NCI-H146 treated with DMSO at 0.1 percent for 48 hours (cell line): ENCODE measurements around the gene HHLA2.

Experiments
- DNase-seq: peaks from one replicate; lab custom pipeline; 2025; ENCODE audit not compliant: unreplicated experiment; lab: John Stamatoyannopoulos, UW

HHLA2 gene

DNA sequence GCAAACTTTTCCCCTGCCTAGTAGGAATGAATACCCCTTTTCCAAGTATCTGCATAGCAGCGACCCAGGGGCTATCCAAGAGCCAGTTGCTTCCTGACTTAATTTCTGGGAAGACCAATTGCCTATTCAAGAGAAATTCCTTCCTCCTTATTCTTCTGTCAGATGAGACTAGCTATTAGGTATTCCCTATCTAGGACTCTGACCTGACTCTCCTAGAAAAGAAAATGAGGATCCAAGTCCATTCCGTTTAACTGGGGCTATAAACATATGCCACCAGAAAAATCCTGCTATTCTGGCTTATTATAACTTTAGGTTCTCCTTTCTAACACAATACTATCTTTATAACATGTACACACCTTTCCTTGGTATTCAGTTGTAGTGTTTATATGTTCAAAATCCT, 1.7 kb downstream of the HHLA2 start:
- DNase-seq: no peak

DNA sequence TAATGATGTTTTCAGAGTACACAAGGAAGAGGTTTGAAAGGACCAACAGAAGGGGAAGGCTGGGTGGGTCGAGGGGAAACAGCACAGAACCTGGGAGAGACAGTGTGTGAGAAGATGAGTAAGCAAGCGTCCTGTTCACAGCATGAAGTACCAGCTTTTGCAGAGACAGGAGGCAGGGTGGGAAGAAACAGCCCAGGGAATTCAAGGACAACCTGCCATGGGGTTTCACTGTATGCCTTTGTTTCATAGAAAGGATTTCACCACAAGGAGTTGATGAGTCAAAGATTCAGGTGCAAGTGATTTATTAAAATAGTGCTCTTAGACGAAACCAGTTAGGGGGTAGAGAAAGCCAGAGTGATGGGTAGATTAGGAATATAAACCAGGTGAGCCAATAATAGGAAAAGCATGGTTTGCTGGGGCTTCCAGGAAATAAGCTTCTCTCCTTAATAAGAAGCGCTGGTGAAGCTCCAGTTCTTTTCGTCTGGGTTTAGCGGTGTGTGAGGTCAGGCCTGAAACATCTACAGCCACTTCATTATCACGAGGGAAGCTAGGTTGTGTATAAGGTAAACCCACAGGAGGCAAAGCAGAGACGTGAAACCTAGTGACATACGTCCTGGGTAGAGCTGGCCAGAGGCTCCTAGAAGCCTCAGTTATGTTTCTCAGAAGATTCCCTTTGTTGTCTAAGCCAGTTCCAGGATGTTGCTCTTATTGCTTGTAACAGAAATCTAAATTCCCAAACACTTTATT, 3.9 kb downstream of the HHLA2 start:
- no peak for DNase-seq

DNA sequence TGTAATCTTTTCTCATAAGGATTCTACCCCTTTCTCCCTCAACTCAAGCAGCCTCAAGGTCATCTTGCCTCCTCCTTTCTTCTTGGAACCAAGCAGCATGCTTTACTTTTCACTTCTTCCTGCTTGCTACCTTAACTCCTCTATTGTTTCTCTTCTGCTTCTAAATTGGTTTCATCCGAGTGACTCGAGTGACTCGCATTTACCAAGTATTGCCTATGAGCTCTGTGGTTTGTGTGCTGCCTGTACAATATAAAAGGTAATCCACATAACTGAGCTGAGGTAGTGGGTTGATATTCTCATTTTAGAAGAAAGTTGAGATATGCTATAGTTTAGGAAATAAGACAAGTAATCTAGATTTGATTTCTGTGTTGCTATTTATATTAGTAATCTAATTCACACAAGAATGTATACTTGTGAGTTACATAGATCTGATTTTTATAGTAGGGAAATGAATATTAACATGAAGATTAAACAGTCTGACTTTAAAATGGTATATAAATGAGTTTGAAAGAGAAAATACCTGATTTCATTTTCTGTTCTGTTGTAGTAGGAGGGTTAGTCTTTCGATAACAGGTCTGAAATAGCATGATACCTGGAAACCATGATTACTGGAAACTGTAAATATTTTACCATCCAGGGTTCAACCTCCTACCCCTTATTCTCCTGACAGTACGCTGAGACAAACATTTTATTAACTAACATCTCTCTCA, 5.5 kb downstream of the HHLA2 start:
- DNase-seq: no peak

DNA sequence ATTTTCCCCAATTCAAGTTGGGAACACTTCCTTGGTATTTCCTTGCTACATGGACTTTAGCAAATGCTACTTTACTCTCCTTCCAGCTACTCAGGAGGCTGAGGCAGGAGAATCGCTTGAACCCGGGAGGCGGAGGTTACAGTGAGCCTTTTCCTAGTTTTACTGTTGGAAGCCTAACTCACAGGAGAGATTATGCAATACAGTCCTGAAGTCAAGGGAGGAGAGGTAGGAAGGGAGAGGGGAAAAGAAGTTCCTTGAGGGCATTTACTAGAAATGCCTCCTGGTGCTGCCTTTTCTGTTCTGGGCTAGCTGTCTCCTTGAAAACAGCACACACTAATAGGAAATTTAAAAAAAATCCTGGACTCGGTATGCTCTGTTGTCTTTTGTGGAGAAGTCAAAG, 6.2 kb downstream of the HHLA2 start:
- DNase-seq: no peak

DNA sequence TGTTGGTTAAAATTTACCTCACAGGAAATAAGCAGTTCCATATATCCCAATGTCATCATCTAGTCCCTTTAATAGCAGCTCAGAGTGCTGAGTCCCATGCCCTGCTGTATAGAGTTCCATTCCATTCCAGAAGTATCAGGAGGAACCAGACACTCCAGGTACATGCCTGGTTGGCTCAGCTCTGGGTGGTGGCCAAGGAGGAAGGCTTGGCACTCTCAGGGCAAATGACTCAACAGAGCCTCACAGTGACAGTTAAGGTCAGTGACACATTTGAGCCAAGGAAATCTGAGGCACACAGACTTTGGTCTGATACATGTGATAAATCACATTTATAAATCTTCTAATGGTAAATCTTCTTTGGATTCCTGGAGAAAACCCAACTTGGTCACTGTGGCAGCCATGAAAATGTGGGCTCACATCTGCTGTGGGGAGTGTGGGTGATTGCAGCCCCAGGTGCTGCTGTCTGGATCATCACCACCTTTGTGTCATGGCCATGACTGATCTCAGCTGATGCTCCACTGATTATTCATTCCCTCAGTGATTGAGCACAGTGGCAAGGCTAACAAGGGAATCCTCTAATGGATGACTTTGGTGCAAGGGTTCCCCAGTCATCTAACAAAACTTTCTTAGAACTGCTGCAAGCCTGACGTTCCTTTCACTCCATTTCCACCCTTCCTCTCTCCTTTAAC, 9.3 kb downstream of the HHLA2 start:
- DNase-seq: no peak

DNA sequence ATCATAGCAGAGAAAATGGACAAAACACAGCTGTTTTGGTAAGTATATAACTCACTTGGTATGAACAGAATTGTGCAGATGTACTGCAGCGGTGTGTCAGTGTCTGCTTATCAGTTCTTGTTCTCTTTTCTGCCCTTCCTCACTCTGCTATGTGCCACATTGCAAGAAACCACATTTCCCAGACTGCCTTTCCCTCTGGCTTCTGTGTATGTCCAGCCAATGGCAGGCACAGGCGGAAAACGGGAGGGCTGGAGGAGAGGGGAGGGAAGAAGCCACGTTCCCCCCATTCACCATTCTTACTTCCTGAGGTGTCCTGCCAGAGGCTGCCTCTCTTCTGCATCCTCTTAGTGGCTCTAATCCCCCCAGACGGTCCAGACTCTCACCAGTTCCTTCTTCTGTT, 15.4 kb downstream of the HHLA2 start:
- DNase-seq: peak; percentile 56

DNA sequence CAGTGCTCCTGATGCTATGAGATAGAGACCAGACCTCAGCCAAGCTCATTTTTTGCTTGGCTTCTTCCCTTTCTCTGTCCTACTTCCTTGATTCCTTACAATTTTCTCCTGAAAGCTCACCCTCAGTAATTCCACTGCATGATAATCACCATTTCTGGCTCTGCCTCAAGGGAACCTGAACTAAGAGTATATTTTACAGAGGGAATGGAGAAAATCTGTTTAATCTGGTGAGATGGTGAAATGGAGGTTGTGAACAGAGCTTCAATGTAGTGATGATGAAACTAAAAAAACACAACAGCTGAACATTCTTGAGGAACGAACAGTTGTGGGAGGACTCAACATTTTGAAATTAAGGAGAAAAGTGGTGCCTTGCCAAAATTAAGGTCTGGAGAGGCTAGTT, 16.3 kb downstream of the HHLA2 start:
- DNase-seq: no peak

DNA sequence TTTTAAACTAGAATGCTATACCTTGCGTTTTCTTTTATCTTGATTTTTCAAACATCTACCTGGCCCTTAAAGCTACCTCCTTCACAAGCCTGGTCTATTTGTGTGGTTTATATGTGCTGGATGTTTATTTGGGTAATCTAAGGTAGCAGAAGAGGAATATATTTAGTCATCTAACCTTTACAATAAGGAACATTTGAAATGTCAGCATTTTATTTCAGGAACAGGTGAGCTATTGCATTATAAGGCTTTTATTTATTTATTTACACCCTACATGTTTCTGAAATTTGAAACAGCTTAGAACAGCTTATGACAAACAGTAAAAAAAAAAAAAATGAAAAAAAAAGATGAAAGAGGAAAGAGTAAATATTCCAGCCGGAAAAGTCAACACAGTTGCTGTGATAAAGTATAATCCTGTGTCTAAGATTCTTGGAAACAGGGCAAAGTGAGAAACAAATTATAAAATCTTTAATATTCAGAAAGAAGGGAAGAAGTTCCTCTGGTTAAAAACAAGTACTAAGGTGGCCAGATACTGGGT, 19.5 kb downstream of the HHLA2 start:
- peak; percentile 34 for DNase-seq

DNA sequence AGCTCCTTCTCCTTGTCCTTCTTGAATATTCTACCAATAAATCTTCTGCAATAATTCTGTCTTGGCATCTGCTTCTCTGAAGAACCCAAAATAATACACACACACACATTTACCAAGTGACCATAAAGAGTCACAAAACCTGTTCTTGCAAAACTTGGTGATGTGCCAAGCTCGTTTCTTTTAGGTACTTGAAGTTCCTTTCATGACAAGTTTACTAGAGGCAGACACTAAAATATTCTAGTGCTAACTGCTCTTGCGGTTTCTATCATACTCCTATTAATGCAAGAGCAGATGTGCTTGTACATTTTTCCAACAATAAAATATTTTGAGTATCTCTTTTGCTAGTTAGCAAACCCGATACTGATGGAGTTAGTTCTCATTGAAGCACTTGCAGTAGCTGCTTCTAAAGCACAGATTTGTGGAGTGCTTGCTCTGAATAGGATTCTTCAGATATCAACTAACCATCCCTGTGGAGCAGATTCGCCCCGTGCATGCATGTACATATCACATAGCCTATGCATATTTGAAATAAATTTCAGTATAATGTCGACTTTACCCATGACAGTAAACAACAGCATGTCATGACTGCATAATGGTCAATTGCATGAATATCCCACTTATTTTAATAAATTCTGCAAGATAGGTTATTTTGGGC, 23.2 kb downstream of the HHLA2 start:
- no peak for DNase-seq

DNA sequence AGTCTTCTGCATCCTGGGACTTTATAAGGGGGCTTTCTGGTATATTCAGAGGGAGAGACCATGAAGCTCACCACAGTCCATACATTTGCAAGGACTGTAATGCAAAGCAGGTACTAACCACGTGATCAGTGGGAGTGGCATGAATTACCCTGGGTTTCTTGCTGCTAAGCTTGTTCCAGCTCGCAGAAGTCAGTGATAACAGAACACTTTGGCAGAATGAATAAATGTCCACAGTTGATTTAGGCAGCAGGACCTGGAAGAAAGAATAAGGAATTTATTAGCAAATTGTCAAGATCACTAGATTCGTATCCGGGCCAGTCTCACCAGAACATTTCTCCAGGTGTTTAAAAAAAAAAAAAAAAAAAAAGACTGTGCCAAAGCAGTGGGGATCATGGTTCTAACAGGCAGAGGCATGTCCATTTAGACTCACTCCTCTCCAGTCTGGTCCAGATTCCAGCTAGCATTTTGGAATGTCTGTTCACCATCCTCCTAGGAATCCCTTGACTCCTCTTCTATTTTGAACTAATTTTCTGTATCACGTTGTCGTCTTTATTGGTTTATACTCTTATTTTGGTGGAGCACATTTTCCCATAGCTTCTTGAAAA, 24.5 kb downstream of the HHLA2 start:
- DNase-seq: no peak

DNA sequence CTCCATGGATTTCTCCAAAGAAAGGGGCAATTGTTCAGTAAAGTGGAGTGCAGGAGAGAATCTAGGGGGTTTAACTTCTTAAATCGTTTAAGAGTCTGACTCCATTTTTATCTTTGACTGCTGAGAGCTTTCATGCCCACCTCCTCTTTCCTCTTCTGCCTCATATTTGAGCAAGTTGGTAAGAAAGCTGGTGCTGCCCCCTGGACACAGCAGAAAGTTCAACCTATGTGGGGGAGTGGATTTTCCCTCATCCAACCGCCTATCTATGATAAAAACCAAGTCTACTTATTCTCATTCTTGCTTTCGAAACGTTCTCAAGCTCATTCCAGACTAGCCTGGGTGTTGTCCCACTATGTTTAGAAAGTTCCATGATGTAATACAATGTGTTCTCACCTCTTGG, 26.0 kb downstream of the HHLA2 start:
- no peak for DNase-seq

DNA sequence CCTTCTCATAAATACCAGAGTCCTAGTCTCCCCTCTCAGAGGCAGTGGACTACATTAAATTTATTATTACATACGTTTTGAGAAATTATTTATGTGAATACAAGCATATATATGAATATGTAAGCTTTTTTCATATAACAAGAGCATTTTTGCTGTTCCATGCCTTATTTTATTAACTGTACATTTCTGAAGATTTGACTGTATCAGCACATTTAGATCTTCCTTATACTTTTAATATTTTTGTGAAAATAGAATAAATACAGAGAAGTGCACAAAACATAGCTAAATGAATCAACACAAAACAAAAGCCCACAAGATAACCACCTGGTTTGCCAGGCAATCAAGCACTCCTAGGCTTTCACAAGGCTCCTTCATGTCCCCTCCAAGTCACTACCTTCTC, 27.8 kb downstream of the HHLA2 start:
- DNase-seq: no peak

DNA sequence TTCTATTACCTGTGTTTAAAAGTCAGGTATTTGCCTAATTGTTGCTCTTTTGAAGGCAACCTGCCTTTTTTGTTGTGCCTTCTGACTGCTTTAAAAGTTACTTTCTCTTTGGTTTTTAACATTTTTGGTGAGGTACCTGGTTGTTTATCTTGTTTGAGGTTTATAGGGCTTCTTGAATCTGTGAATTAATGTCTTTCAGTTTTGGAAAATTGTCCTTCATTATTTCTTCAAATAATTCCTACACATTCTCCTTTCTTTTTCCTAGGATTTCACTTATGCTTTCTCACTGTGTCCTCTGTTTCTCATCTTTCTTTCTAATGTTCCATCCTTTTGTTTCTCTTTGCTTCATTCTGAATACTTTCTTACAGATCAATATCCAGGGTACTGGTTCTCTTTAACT, 30.8 kb downstream of the HHLA2 start:
- no peak for DNase-seq

DNA sequence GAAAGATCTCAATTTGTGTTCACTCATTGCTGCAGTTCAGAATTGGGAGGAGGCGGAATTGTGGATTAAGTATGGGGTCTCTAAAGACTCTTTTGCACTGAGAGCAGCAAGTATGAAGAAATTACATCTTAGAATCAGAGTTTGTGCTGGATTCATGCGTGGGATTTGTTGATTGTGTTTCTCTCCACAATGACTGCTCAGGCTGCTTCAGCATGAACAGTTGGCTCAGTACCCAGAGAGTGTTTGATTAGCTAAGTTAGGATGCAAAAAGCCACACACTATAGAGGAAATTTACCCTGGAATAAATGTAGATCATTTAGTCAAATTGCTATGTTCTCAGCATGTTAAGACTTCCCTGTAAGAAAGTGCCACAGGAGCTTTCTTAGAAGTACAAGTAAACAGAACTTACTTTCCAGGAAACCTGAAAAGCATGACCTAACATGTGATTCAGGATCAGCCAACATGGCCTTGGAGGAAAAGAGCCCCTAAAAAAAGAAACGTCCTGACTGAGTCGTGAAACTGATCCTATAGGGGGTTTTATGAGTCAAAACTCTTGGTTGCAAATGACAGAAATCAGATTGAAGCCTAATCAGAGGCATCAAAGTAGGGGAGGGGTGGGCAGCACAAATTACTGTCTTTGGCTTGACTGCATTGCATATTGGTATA, 32.6 kb downstream of the HHLA2 start:
- no peak for DNase-seq

DNA sequence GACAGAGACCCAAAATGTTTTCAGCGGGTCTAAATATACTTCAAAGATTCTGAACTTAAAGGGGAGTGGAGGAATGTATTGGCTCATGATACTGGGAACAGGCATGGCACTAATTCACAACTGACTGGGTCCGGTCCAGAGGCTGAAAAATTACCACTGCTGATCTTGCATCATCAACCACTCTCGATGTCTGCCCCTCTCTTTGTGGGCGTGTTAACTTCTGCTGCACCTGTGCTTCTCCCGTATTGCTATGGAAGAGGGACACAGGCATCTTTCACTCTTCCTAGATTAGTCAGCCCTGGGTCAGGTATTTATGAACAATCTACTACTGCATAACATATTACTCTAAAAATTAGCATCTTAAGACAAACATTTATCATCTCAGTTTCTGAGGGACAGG, 33.2 kb downstream of the HHLA2 start:
- DNase-seq: no peak

DNA sequence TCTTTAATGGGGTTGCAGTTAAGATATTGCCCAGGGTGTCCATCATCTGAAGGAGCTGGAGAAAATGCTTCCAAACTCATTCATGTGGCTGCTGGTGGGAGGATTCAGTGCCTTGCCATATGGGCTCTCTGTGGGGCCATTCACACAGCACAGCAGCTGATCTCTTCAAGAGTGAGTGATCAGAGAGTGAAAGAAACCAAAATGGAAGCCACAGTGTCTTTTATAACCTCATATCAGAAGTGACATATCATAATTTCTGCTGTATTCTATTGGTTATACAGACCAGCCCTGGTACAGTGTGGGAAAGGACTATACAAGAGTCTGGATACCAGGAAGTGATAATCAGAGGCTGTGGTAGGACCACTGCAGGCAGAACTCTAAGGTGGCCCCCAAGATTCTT, 33.6 kb downstream of the HHLA2 start:
- DNase-seq: no peak

DNA sequence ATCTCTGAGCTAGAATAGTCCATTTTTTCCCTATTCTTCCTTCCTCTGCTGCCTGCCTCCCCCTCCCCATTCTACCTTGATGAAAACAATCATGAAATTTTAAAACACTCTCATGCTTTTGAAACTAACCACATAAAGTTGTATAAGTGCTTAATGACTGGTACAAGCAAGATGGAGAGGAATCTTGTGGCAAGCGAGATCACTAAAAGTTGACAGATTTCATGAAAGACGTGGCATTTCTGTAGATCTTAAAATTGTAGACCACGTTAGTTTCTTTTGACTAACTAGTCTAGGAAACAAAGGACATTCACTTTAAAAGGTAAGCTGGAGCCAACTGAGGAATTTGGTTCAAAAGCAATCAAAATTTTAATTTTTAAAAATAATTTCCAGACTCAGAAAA, 35.4 kb downstream of the HHLA2 start:
- no peak for DNase-seq

DNA sequence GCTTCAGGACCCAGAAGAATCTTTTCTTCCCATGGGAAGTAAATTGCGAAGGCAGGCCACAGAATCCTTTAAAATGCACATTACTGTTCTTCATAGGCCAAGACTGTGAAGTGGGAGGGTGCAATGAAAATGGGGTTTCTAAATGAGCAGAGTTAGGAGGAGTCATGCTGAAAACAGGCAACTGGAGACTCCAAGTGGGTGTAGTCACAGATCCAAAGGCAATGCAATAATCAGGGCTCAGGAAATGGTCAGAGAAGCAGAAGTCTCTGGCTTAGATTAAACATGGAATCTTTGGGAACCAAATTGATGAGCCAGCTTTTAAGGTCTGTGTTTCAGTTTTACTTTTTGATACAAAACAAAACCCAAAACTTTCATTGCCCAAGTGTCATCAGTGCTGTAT, 37.6 kb downstream of the HHLA2 start:
- no peak for DNase-seq

DNA sequence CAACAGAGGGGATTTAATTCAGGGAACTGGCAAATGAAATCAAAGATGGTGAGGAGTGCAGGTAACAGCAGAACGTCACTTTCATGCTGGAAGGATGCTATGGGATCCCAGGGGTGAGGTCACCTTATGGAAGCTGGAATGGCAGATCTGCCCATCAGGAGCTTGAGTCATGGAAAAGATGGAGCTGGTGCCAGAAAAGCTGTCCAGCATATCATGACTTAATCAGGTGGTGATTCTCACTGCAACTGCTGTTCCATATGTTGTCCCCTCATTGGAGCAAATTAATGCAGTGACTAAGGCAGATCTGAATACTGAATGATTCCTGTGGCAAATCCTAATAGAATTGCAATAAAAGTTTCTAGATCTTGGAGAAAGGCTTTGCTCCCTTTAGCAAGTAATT, 38.4 kb downstream of the HHLA2 start:
- DNase-seq: no peak

DNA sequence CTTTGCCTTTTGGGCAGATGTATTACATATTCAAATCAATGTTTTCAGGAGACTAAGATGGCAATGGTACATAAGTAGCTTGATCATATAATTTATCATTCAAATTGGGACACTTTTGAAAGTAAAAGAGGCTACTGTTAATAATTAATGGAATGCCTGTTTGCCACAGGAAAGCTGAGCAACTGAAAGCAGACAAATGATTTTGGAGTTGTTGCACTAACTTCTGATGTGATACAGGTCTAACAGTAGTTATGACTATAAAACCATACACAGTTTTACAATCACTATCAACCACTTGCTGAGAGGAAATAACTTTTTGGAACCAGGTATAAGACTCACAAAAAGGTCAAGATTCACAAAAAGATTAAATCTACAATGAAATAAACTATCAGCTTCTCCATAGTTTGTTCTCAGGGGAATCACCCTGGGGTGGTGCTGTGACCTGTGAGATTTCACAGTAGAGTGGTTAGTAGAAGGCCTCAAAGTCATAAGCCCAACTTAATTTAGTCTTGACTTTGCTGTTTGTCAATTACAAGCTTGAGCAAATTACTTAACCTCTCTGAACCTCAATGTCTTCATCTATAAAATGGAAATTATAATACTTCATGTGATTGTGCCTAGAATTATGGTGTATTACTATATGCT, 42.7 kb downstream of the HHLA2 start:
- no peak for DNase-seq
